Transverse colon (tissue), 4 donors: ENCODE results near the gene MICU2. TPM values are rescaled to one million over a fixed set of nuclear protein-coding genes. Genes with fewer than 3 reads are reported as not detected.

Experiments used
- DNase-seq: peaks from one replicate; pipeline ENCODE4 v3.0.0-alpha.2; 2019
- H3K27ac ChIP-seq, 4 donors: fragments of 200-600 bp; sonication (generic); 2 replicates each; pipeline ENCODE4 v1.5.1; 2016 to 2018; ENCODE audit warnings: inconsistent platforms in 4 of 4
- H3K27me3 ChIP-seq: fragments of 200-600 bp; sonication (generic); 2 replicates; pipeline ENCODE4 v1.5.1; 2017; ENCODE audit warnings: inconsistent platforms
- H3K36me3 ChIP-seq, 4 donors: fragments of 200-600 bp; sonication (generic); 2 replicates each; pipeline ENCODE4 v1.5.1; 2017 to 2019; ENCODE audit warnings: inconsistent platforms in 4 of 4
- H3K4me1 ChIP-seq, 4 donors: fragments of 200-600 bp; sonication (generic); 2 replicates each; pipeline ENCODE4 v1.5.1; 2017 to 2020; ENCODE audit warnings: inconsistent platforms in 4 of 4
- H3K4me3 ChIP-seq, 4 donors: fragments of 200-600 bp; sonication (generic); 1 replicate in 1 of 4; 2 replicates in 3 of 4; pipeline versions ENCODE4 v1.5.1 to v1.6.1; 2017 to 2019; ENCODE audit warnings: inconsistent platforms in 4 of 4
- H3K9me3 ChIP-seq, 2 donors: fragments of 200-600 bp; sonication (generic); 2 replicates each; pipeline ENCODE4 v1.5.1; 2017 to 2019; ENCODE audit warnings: inconsistent platforms in 2 of 2
- CTCF ChIP-seq, 5 experiments: fragments of 200-600 bp in 3 of 5; fragments of 450-650 bp in 2 of 5; sonication (generic) in 3 of 5; IDR thresholded peaks; 1 replicate in 2 of 5; 2 replicates in 3 of 5; pipeline ENCODE4 v1.5.1; 2016 to 2017; ENCODE audit warnings: antibody characterized with exemption in 5 of 5, inconsistent platforms in 3 of 5, mild to moderate bottlenecking in 2 of 5, moderate library complexity in 1 of 5
- EP300 ChIP-seq: sonication (generic); formaldehyde crosslinking; IDR thresholded peaks from one replicate; pipeline ENCODE4 v1.6.1; 2017; ENCODE audit warnings: antibody characterized with exemption, low read depth
- POLR2A ChIP-seq: fragments of 450-650 bp; IDR thresholded peaks from one replicate; pipeline ENCODE4 v1.6.1; 2016; ENCODE audit warnings: antibody characterized with exemption, mild to moderate bottlenecking, moderate library complexity
- POLR2AphosphoS5 ChIP-seq, 3 donors: sonication (generic); formaldehyde crosslinking; IDR thresholded peaks; one replicate each; pipeline ENCODE4 v1.6.1; 2016; ENCODE audit warnings: antibody characterized with exemption in 3 of 3
- WGBS, 2 donors: methylation state at CpG; one replicate each; pipeline ENCODE4 v1.1.5; 2018; ENCODE audit warnings: low coverage in 1 of 2; 5-methylcytosine and 5-hydroxymethylcytosine counted together
- in situ Hi-C, 4 donors: fragments of 200-750 bp; cut with MboI; loops; one replicate each; pipeline versions ENCODE4 v1.15.0 to v1.15.1; 2017; ENCODE audit warnings: low sequenced_read_pairs in 3 of 4, low pct_ligation_motif_present in 1 of 4, low pct_unique_long_range_greater_than_20kb in 1 of 4
- intact Hi-C: fragments of 100-400 bp; cut with DNase I; formaldehyde crosslinking; loops from one replicate; pipeline ENCODE4 v1.15.1; 2023; ENCODE audit warnings: low total_unique reads
- total RNA-seq, 4 donors: library from RNA; depleted of rRNA; stranded (reverse); fragments of >200 nt; gene quantifications; one replicate each; pipeline ENCODE4 v1.1.0, GENCODE V29; 2016

Gene MICU2
- total RNA-seq, 4 donors from 2014 or later = 48.8 to 101 (median 90.0) TPM

DNA sequence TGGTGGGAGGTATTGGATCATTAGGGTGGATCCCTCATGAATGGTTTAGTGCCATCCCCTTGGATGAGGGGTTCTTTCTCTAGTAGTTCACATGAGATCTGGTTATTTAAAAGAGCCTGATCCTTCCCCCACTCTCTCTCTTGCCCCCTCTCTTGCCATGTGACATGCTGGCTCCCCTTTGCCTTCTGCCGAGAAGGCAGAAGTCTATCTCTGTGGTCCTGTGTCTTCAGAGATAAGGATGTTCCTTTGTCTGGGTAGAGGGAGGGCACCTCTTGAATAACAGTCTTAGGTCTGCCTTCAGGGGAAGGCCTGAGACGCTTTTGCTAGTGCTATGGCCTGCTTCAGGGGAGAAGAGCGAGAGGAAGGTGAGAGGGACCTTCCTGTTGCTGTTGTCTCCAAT is 142.8 kb downstream of the MICU2 start:
- TF ChIP-seq CTCF (IDR thresholded peaks at IDR 0.05) (no peak), EP300 (no peak), POLR2A (no peak), POLR2AphosphoS5 (IDR thresholded peaks at IDR 0.05) (no peak)
- intact Hi-C loops (no loop called here), in situ Hi-C loops (loop anchor here in 1 of 4 donors (10.0 kb wide), 1 partner anchor 346 kb away; no protein-coding TSS in a partner anchor)
- no peaks in the 10 kb centered on the region for H3K27me3 ChIP-seq
- H3K4me1 ChIP-seq = peaks cover 8 to 27% (median 11%) of the 10 kb centered on the region in 4 donors
- WGBS, 2 donors = 93% methylated on average over 3 of the region's 3 CpGs; no CpG with 5 or more reads in 1 of the 2 donors
- no peaks in the 10 kb centered on the region for H3K9me3 ChIP-seq
- H3K36me3 ChIP-seq = no peaks in the 10 kb centered on the region
- H3K27ac ChIP-seq = no peak overlapping the region
- no peak for DNase-seq
- H3K4me3 ChIP-seq = no peak overlapping the region

DNA sequence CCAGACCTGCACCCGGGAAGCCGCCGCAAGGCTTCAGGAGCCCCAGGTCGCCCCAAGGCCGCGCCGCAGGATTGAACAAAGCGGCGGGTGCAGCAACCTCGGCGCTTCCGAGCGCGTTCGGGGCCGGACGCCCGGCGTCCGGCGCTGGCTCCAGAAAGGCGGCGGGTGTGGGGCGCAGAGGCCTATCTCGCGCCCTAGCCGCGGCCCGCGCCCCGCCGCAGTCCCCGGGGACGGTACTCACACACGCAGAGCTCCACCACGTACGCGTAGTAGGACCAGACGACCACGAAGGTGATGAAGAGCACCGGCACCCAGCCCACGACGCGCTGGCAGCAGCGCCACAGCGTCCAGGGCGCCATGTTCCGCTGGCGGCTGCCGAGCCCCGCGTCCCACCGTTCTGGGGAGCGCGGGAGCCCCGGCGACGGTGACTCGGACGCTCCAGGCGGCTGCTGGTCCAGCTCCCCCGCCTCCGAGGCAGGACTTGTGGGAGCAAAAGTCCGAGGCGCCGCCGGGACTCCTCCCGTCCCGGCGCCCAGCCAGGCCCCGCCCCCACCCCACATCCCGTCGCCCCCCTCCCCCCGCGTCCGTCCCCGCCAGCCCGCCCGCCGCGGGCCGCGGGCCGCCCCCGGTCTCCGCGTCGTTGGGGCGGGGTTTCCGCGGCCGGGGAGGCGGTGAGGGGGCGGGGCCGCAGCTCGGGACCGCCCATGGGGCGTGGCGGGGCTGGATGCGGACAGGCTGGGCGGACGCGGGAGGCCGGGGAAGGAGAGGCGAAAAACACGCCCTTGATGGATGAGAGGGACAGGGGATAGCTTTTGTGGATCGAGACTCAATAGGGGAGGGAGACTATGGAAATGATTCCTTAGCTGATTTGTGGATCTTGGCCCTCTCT is 144.9 kb downstream of the MICU2 start, which contains the start of gene ZDHHC20:
Gene ZDHHC20, minus strand, starts transcription at position 491 of the 889 bp plus-strand sequence. Its CDS starts 132 bp downstream, at position 359.
- Histone ChIP-seq H3K9me3 (no peaks in the 10 kb centered on the region), H3K4me3 (peak within 1 kb of the TSS; percentile 65 to 100 (median 97)), H3K36me3 (no peaks in the 10 kb centered on the region), H3K4me1 (peaks cover 8 to 17% (median 11%) of the 10 kb centered on the region in 4 donors), H3K27ac (peak within 1 kb of the TSS; percentile 92 to 99 (median 98)), H3K27me3 (no peaks in the 10 kb centered on the region)
- peak; percentile 94 for DNase-seq
- intact Hi-C loops = no loop called here
- TF ChIP-seq POLR2A (peak; percentile 88), EP300 (no peak), POLR2AphosphoS5 (IDR thresholded peaks at IDR 0.05) (peak; percentile 83 to 91 (median 89)), CTCF (IDR thresholded peaks at IDR 0.05) (peak in 1 of 5 experiments; percentile 3)
- WGBS, 2 donors = 0 to 2% methylated on average over 1 to 54 of the region's 107 CpGs
- in situ Hi-C loops = no loop called here

DNA sequence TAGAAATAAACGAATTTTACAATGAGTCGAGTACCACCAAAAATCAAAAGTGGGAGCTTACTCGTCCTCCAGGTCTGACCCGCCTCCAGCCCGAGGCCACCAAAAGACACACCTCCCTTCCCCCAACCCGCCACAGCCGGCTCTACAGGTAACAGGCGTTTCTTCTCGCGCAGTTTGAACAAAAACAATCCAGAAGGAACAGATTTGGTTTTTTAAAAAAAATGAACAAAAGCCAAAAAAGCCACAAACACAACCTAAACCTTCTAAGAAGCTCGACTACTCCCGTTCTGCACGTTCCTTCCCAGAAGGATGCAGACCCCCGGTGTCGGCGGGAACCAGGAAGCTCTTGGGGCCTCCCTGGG is 145.5 kb downstream of the MICU2 start:
- Histone ChIP-seq H3K27ac (peak overlapping the region; percentile 92 to 99 (median 98)), H3K36me3 (no peaks in the 10 kb centered on the region), H3K9me3 (no peaks in the 10 kb centered on the region), H3K4me3 (peak overlapping the region; percentile 65 to 100 (median 97)), H3K27me3 (no peaks in the 10 kb centered on the region), H3K4me1 (peaks cover 8 to 22% (median 14%) of the 10 kb centered on the region in 4 donors)
- in situ Hi-C loops (no loop called here), intact Hi-C loops (no loop called here)
- 0% methylated on average over 7 to 16 of the region's 16 CpGs for WGBS, 2 donors
- TF ChIP-seq POLR2AphosphoS5 (IDR thresholded peaks at IDR 0.05) (no peak), EP300 (no peak)
- DNase-seq = peak; percentile 68

DNA sequence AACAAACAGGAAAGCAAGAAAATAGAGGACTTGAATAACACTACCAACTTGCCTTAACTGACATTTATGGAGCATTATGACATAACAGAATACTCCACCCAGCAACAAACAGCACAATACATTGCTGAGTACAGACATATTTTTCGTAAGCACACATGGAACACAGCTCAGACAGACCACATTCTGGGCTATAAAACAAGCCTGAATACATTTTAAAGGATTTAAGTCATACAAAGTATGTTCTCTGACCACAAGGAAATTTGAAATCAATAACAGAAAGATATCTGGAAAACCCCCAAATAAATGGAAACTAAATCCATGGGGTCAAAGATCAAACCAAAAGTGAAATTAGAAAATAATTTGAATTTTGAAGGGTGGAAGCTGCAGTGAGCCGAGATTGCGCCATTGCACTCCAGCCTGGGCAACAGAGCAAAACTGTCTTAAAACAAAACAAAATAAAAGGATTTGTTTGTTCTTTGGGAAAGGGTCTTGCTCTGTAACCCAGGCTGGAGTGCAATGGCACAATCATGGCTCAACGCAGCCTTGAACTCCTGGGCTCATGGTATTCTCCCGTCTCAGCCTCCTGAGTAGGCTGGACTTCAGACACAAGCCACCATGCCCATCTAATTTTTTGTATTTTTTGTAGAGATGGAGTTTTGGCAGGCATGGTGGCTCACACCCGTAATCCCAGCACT is 150.4 kb downstream of the MICU2 start:
- in situ Hi-C loops = no loop called here
- Histone ChIP-seq H3K36me3 (no peaks in the 10 kb centered on the region), H3K27ac (peak overlapping the region in 2 of 4 donors; percentile 25 to 35), H3K4me3 (no peak overlapping the region), H3K9me3 (no peaks in the 10 kb centered on the region), H3K4me1 (peaks cover 8 to 27% (median 17%) of the 10 kb centered on the region in 4 donors), H3K27me3 (no peaks in the 10 kb centered on the region)
- intact Hi-C loops = no loop called here
- WGBS, 2 donors = 74 to 86% methylated on average over 3 to 6 of the region's 6 CpGs
- no peak for DNase-seq
- TF ChIP-seq CTCF (IDR thresholded peaks at IDR 0.05) = no peak
- TF ChIP-seq POLR2AphosphoS5 (IDR thresholded peaks at IDR 0.05) = no peak
- TF ChIP-seq POLR2A = no peak
- TF ChIP-seq EP300 = no peak
